ENCODE results near the gene MRPL37.

DNA sequence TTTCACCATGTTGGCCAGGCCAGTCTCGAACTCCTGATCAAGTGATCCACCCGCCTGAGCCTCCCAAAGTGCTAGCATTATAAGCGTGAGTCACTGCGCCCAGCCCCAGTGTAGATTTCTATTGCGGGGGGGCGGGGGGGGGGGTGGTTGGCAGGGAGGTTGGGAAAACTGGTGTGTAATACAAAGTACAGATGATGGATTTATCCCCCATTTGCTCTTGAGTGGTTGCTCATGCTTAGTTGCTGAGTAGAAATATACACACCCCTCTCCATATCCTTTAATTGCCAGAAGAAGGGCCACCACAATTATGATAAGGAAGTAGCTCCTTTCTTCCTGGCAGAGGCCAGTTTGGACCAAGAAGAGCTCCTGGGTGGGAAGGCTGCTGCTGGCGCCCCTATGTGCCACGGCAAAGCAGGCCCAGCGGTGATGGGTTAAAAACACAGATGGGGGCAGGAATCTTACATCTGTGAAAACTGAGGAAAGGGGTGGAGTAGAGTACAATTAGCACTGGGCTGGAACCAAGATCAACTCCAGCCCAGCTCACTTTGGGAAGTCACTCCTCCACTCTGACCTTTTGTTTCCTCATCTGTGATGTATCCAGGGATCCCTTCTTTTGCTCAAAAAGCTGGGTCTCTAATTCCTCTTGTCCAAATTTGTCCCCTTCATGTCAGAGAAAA lies 55.2 kb downstream of the MRPL37 start:
- TF ChIP-seq POLR2AphosphoS5 (IDR thresholded peaks at IDR 0.05; ENCODE audit: borderline replicate concordance, low read depth, low read length): no peak
- no peak for TF ChIP-seq EZH2 (IDR thresholded peaks at IDR 0.05)
